Measurements from ENCODE around the gene TBC1D20.

- no peak for TF ChIP-seq POLR2A (IDR thresholded peaks at IDR 0.05; ENCODE audit: extremely low read depth, insufficient read length)
- TF ChIP-seq CTCF (IDR thresholded peaks at IDR 0.05; ENCODE audit: low read depth, low read length) = no peak
Observed at GRCh38 chr20:403582-403957, 58.8 kb downstream of the TBC1D20 start.
